Skin of body (tissue), 2 donors: Measurements from ENCODE around the gene PLEKHG7. TPM values are rescaled to one million over a fixed set of nuclear protein-coding genes. Genes with fewer than 3 reads are reported as not detected.

ENCODE experiments used
- DNase-seq: peaks from one replicate; lab custom pipeline; 2025; lab: John Stamatoyannopoulos, UW
- total RNA-seq: library from RNA; depleted of rRNA; stranded (reverse); fragments of >200 nt; gene quantifications from one replicate; pipeline ENCODE4 v1.2.3, GENCODE V29; 2014

Gene PLEKHG7
- total RNA-seq, 1 donor from 2014 or later: not detected

DNA sequence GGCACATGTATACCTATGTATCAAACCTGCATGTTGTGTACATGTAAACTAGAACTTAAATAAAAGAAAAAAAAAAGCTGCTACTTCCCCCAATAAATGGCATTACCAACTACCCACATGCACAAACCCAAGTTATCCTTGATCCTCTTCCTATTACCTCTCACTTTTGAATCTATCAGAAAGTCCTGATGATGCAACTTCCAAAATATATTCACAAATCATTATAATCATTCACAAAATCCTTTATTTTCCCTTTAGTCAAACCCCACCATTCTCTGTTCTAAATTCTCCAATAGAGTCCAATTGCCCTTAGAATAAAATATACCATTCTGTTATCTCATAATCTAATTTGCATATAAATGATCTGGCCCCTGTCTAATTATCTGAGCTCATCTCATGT is 92.0 kb downstream of the PLEKHG7 start:
- no peak for DNase-seq

DNA sequence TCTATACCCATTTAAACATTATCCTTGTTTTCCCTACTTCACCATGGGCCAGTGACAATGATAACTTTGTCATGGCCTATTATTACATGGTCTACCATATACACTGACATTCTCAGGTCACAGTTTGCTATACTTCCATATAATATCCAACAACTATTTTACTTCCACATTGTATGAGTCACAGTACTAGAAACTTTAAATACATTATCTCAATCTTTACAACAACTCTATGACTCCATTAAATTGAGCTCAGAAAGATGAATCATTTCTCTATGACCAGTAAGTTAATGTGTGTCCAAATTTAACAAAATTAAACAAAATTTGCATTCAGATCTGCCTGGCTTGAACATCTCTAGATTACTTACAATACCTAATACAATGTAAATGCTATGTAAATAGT is 93.9 kb downstream of the PLEKHG7 start:
- DNase-seq: no peak

- DNase-seq: peak; percentile 55
Measured at GRCh38 chr12:92802906-92803305, 100.1 kb downstream of the PLEKHG7 start.

GRCh38 chr12:92803903-92804302 is 101.1 kb downstream of the PLEKHG7 start:
- DNase-seq: peak; percentile 53

DNA sequence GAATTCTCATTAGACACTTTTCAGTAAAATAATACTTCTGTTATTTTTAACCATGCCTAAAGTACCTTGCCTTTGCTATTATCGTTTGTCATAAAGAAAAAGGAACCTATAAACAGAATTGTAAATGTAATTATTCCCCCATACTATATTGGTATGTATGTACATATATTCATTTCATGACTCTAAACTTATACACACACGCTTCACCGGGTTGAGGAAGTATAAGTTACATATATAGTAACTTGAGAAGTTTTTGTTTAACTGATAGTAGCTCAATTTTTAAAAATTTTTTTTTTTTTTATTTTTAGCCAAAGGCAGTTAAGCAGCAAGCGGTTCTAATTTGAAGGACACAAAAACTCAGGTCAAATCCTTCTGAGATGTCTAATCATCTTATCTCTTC is 107.6 kb downstream of the PLEKHG7 start:
- no peak for DNase-seq

GRCh38 chr12:92814584-92814983 is 111.8 kb downstream of the PLEKHG7 start:
- no peak for DNase-seq

DNA sequence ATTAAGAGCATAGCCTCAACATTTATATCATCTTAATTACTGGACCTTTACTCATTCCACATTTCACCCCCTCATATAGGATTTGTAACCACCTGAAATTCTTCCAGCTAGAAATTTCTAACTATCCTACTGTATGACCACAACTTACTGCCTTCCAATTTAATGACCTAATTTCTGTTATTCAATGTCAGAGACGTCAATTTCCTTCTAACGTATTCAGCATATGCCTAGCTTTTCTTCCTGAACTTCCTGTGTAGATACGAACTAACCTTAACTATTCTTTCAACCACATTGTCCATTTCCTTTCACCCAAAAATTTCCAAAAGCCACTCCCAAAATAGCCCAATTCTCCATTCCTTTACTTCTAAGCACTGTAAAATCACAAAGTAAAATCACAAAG is 118.4 kb downstream of the PLEKHG7 start:
- no peak for DNase-seq

Other genes starting within 250 kb of the PLEKHG7 start
- gene EEA1, start 226.3 kb downstream of the PLEKHG7 start, total RNA-seq: 27.0 TPM